HepG2 (cell line): ENCODE results near the gene MARF1. TPM values are rescaled to one million over a fixed set of nuclear protein-coding genes. Genes with fewer than 3 reads are reported as not detected.

Source experiments
- CEBPB ChIP-seq: IDR thresholded peaks from 2 replicates; pipeline ENCODE4 v1.6.1; 2011; ENCODE audit warnings: low read depth, low read length, improper control_type of control experiment, borderline replicate concordance
- DNMT3B ChIP-seq: conservative IDR thresholded peaks from 2 replicates; pipeline ENCODE4 v1.6.1; 2016; ENCODE audit warnings: missing biosample characterization, control low read depth
- ELK4 ChIP-seq: sonication (generic); formaldehyde crosslinking; IDR thresholded peaks from 2 replicates; pipeline ENCODE4 v1.9.0; 2021; ENCODE audit warnings: missing genetic modification reagents, borderline replicate concordance
- ETV5 ChIP-seq: IDR thresholded peaks from 2 replicates; pipeline ENCODE4 v1.6.1; 2018; ENCODE audit warnings: missing biosample characterization, missing genetic modification reagents, inconsistent platforms, borderline replicate concordance
- HDAC2 ChIP-seq: sonication (generic); formaldehyde crosslinking; IDR thresholded peaks from 2 replicates; pipeline ENCODE4 v1.4.0; 2020; ENCODE audit warnings: missing genetic modification reagents
- HNF1B ChIP-seq: sonication (generic); formaldehyde crosslinking; IDR thresholded peaks from 2 replicates; pipeline ENCODE4 v1.5.1; 2020; ENCODE audit warnings: mild to moderate bottlenecking, moderate library complexity, missing genetic modification reagents
- HNF4A ChIP-seq: sonication (generic); formaldehyde crosslinking; IDR thresholded peaks from 2 replicates; pipeline ENCODE4 v1.4.0; 2020; ENCODE audit warnings: missing genetic modification reagents
- KLF6 ChIP-seq: IDR thresholded peaks from 2 replicates; pipeline ENCODE4 v1.8.0; 2016; ENCODE audit warnings: missing biosample characterization, missing genetic modification reagents
- MIER2 ChIP-seq: IDR thresholded peaks from 2 replicates; pipeline ENCODE4 v1.6.1; 2016; ENCODE audit warnings: missing biosample characterization, missing genetic modification reagents
- PAXIP1 ChIP-seq: sonication (generic); formaldehyde crosslinking; conservative IDR thresholded peaks from 2 replicates; pipeline ENCODE4 v1.4.0; 2020; ENCODE audit warnings: mild to moderate bottlenecking, missing genetic modification reagents, moderate library complexity
- SAP130 ChIP-seq: IDR thresholded peaks from 2 replicates; pipeline ENCODE4 v1.6.1; 2016; ENCODE audit warnings: low read depth
- SOX6 ChIP-seq, 2 experiments: fragments of 450-650 bp in 1 of 2; sonication (generic) in 1 of 2; formaldehyde crosslinking in 1 of 2; IDR thresholded peaks; 2 replicates each; pipeline versions ENCODE4 v1.4.0 to v1.6.1; 2017 to 2020; ENCODE audit warnings: antibody characterized with exemption in 1 of 2, mild to moderate bottlenecking in 1 of 2, missing genetic modification reagents in 1 of 2
- ZFP37 ChIP-seq: sonication (generic); formaldehyde crosslinking; IDR thresholded peaks from 2 replicates; pipeline ENCODE4 v1.4.0; 2020; ENCODE audit warnings: missing genetic modification reagents, borderline replicate concordance
- ZMYM4 ChIP-seq: sonication (generic); formaldehyde crosslinking; IDR thresholded peaks from 2 replicates; pipeline ENCODE4 v1.8.1; 2023; ENCODE audit warnings: mild to moderate bottlenecking, missing genetic modification reagents
- ZNF205 ChIP-seq: IDR thresholded peaks from 2 replicates; pipeline ENCODE4 v1.6.1; 2018; ENCODE audit warnings: missing biosample characterization, missing genetic modification reagents
- ZNF362 ChIP-seq: sonication (generic); formaldehyde crosslinking; IDR thresholded peaks from 2 replicates; pipeline ENCODE4 v1.4.0; 2020; ENCODE audit warnings: missing genetic modification reagents, mild to moderate bottlenecking, borderline replicate concordance
- ZNF510 ChIP-seq: sonication (generic); formaldehyde crosslinking; IDR thresholded peaks from 2 replicates; pipeline ENCODE4 v1.4.0; 2020; ENCODE audit warnings: low read depth, mild to moderate bottlenecking, missing genetic modification reagents
- ZNF547 ChIP-seq: sonication (generic); formaldehyde crosslinking; IDR thresholded peaks from 2 replicates; pipeline ENCODE4 v1.5.1; 2020; ENCODE audit warnings: mild to moderate bottlenecking, missing genetic modification reagents
- ZNF770 ChIP-seq: sonication (generic); formaldehyde crosslinking; IDR thresholded peaks from 2 replicates; pipeline ENCODE4 v1.5.0; 2020; ENCODE audit warnings: mild to moderate bottlenecking, missing genetic modification reagents
- ZNF781 ChIP-seq: sonication (generic); formaldehyde crosslinking; IDR thresholded peaks from 2 replicates; pipeline ENCODE4 v1.5.1; 2020; ENCODE audit warnings: borderline replicate concordance, mild to moderate bottlenecking, missing genetic modification reagents; ENCODE audit errors: not compliant biosample characterization
- polyA plus RNA-seq, 8 experiments: library from polyadenylated mRNA; depleted of rRNA in 3 of 8; stranded (reverse) in 7 of 8; unstranded in 1 of 8; fragments of >200 nt; fragmentation: Illumina TruSeq in 4 of 8; extraction: Trizol in 4 of 8; gene quantifications; 2 replicates each; pipeline versions ENCODE4 v1.2.1 to v1.2.3, GENCODE V29; 2011 to 2016; ENCODE audit warnings: low read depth in 4 of 8, missing spikeins in 1 of 8, mixed read lengths in 1 of 8; ENCODE audit not compliant: insufficient read depth in 1 of 8
- total RNA-seq, 5 experiments: library from RNA; depleted of rRNA; stranded (reverse); fragments of >200 nt; fragmentation: Illumina TruSeq; extraction: Trizol; gene quantifications; 2 replicates each; pipeline ENCODE4 v1.2.3, GENCODE V29; 2016; ENCODE audit warnings: low read depth in 1 of 5

MARF1 gene
- total and polyA plus RNA-seq, 2 of the 13 experiments (the other 11 are each of a cell fraction or from before 2014, with no cell fraction given) = 8.7 to 20.7 TPM

GRCh38 chr16:15660203-15660601, 17.2 kb upstream of the MARF1 start (continued):
- TF ChIP-seq ZMYM4 (0 out of 2 replicates have a peak, but pooled peaks have one; percentile 25), SAP130 (CRISPR knock-in tag) (peak; percentile 44), HNF1B (CRISPR knock-in tag) (0 out of 2 replicates have a peak, but pooled peaks have one; percentile 7), MIER2 (no peak), KLF6 (0 out of 2 replicates have a peak, but pooled peaks have one; percentile 33), HDAC2 (CRISPR knock-in tag) (peak; percentile 25; the same call in 1 of the 2 replicates), ZNF547 (CRISPR knock-in tag) (0 out of 2 replicates have a peak, but pooled peaks have one; percentile 51), ZFP37 (CRISPR knock-in tag) (peak; percentile 43; the same call in 1 of the 2 replicates), DNMT3B (no peak), ETV5 (CRISPR knock-in tag) (peak; percentile 31; the same call in 1 of the 2 replicates), ZNF362 (peak; percentile 84; the same call in 1 of the 2 replicates), HNF4A (CRISPR knock-in tag) (peak; percentile 62; the same call in 1 of the 2 replicates), ZNF770 (CRISPR knock-in tag) (peak; percentile 98), PAXIP1 (0 out of 2 replicates have a peak, but pooled peaks have one; percentile 34), ELK4 (CRISPR knock-in tag) (no peak), CEBPB (no peak), ZNF205 (CRISPR knock-in tag) (0 out of 2 replicates have a peak, but pooled peaks have one; percentile 41), ZNF781 (no peak), ZNF510 (CRISPR knock-in tag) (no peak), SOX6 (IDR thresholded peaks at IDR 0.05) (no peak), SOX6 (CRISPR knock-in tag; IDR thresholded peaks at IDR 0.05) (0 out of 2 replicates have a peak, but pooled peaks have one; percentile 19)
